ENCODE data around the gene HIPK2. TPM values are rescaled to one million over a fixed set of nuclear protein-coding genes. Genes with fewer than 3 reads are reported as not detected.

HIPK2 gene
- total RNA-seq = 10 to 100 TPM; 16.6 to 60.2 (median 35.1) TPM

GRCh38 chr7:139777948-139778841 lies at the start of gene HIPK2:
Gene HIPK2 (minus strand): TSS chr7:139777998. CDS start chr7:139777623, 375 bp downstream.
- Histone ChIP-seq H3K27ac (peak within 1 kb of the TSS; percentile 89 to 98 (median 93)), H3K36me3 (no peaks in the 10 kb centered on the region), H3K4me1 (peaks cover 0 to 16% (median 0%) of the 10 kb centered on the region in 4 donors), H3K4me3 (peak within 1 kb of the TSS; percentile 73 to 98 (median 92)), H3K27me3 (no peaks in the 10 kb centered on the region), H3K9me3 (no peaks in the 10 kb centered on the region)
- DNase-seq = peak; percentile 80 to 90 (median 81)
- TF ChIP-seq, protein P1, sequence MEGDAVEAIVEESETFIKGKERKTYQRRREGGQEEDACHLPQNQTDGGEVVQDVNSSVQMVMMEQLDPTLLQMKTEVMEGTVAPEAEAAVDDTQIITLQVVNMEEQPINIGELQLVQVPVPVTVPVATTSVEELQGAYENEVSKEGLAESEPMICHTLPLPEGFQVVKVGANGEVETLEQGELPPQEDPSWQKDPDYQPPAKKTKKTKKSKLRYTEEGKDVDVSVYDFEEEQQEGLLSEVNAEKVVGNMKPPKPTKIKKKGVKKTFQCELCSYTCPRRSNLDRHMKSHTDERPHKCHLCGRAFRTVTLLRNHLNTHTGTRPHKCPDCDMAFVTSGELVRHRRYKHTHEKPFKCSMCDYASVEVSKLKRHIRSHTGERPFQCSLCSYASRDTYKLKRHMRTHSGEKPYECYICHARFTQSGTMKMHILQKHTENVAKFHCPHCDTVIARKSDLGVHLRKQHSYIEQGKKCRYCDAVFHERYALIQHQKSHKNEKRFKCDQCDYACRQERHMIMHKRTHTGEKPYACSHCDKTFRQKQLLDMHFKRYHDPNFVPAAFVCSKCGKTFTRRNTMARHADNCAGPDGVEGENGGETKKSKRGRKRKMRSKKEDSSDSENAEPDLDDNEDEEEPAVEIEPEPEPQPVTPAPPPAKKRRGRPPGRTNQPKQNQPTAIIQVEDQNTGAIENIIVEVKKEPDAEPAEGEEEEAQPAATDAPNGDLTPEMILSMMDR (IDR thresholded peaks at IDR 0.05) = no peak
- no peak for TF ChIP-seq POLR2A (IDR thresholded peaks at IDR 0.05)

GRCh38 chr7:139827042-139827441 lies 49.2 kb upstream of the HIPK2 start:
- DNase-seq = no peak
- Histone ChIP-seq H3K4me1 (peaks cover 0 to 8% (median 0%) of the 10 kb centered on the region in 4 donors), H3K4me3 (no peak overlapping the region), H3K9me3 (no peaks in the 10 kb centered on the region), H3K36me3 (no peaks in the 10 kb centered on the region), H3K27ac (no peak overlapping the region), H3K27me3 (no peaks in the 10 kb centered on the region)
- TF ChIP-seq, protein P1 (IDR thresholded peaks at IDR 0.05) = peak in 2 of 6 experiments; percentile 14 to 26
- no peak for TF ChIP-seq POLR2A (IDR thresholded peaks at IDR 0.05)

GRCh38 chr7:139825666-139826290 lies 48.0 kb upstream of the HIPK2 start:
- Histone ChIP-seq H3K36me3 (no peaks in the 10 kb centered on the region), H3K27me3 (no peaks in the 10 kb centered on the region), H3K4me3 (no peak overlapping the region), H3K9me3 (no peaks in the 10 kb centered on the region), H3K27ac (no peak overlapping the region), H3K4me1 (peaks cover 0 to 8% (median 0%) of the 10 kb centered on the region in 4 donors)
- DNase-seq = no peak
- TF ChIP-seq POLR2A (IDR thresholded peaks at IDR 0.05) = no peak
- TF ChIP-seq, protein P1 (IDR thresholded peaks at IDR 0.05) = no peak

DNA sequence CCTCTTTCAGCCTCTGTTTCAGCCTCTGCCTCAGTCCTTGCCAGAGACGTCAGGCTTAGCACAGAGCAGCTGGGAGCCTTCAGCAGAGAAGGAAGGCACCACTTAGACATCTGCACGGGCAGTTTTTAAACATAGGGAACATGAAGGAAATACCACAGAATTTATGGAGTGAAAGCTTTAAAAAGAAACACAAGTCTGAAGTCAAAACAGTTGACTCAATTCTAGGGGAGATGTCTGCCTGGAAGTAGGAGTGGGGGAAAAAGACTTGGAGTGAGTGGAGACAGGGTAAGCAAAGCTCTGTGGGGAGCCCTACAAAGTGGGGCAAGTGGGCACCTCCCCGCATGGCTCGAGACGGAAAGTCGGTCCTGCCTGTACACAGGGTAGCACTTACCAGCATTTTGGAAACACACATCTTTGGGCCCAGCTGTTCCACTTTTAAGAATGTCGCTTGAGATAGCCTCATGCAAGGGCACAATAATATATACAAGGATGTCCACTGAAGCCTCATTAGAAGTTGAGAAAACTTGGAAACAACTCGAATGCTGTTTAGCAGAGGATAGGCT lies 46.2 kb upstream of the HIPK2 start:
- H3K4me3 ChIP-seq = no peak overlapping the region
- H3K27me3 ChIP-seq = no peaks in the 10 kb centered on the region
- TF ChIP-seq POLR2A (IDR thresholded peaks at IDR 0.05) = no peak
- TF ChIP-seq, protein P1 (IDR thresholded peaks at IDR 0.05) = no peak
- no peaks in the 10 kb centered on the region for H3K36me3 ChIP-seq
- peaks cover 0 to 4% (median 0%) of the 10 kb centered on the region in 4 donors for H3K4me1 ChIP-seq
- peak overlapping the region in 2 of 4 donors; percentile 25 to 63 for H3K27ac ChIP-seq
- H3K9me3 ChIP-seq = no peaks in the 10 kb centered on the region
- no peak for DNase-seq

DNA sequence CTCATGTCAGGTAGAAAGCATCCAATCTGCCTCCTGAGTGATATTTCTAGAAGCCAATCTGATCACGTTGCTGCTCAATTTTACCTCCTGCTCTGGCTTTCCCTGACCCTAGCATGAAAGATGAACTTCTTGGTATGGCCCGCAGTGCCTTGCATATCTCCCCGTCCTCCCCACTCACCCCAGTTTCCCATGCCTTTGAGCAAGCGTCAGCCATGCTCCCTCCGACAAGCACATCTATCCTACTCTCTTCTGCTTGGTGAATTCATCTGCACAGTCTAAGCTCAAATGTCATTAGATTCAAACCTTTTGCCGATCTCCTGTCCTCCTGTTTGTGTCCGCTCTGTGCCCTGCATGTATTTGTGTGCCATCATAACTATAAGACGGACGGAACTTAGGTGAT lies 45.1 kb upstream of the HIPK2 start:
- no peak for DNase-seq
- H3K4me1 ChIP-seq = no peaks in the 10 kb centered on the region
- H3K27me3 ChIP-seq = no peaks in the 10 kb centered on the region
- no peak overlapping the region for H3K4me3 ChIP-seq
- no peaks in the 10 kb centered on the region for H3K36me3 ChIP-seq
- H3K9me3 ChIP-seq = no peaks in the 10 kb centered on the region
- H3K27ac ChIP-seq = no peak overlapping the region
- no peak for TF ChIP-seq POLR2A (IDR thresholded peaks at IDR 0.05)
- TF ChIP-seq, protein P1 (IDR thresholded peaks at IDR 0.05) = no peak
